Neuronal stem cell (in vitro differentiated cells): ENCODE measurements around the gene THOP1.
A peak's percentile ranks its signal among the peaks of the same experiment; 100 is the strongest.

Experiments used
- DNase-seq: peaks from one replicate; pipeline ENCODE4 v3.0.0-alpha.2; 2013; ENCODE audit warnings: low spot score
- H2AFZ ChIP-seq: one replicate; pipeline ENCODE4 v1.6.1; 2013; ENCODE audit warnings: mild to moderate bottlenecking, low read length, inconsistent platforms
- H2AK5ac ChIP-seq: 2 replicates; pipeline ENCODE4 v1.6.1; 2013; ENCODE audit warnings: low read depth, mild to moderate bottlenecking, inconsistent platforms, low read length, moderate library complexity, mixed read lengths
- H2BK120ac ChIP-seq: 2 replicates; pipeline ENCODE4 v1.6.1; 2013; ENCODE audit warnings: low read depth, mild to moderate bottlenecking, inconsistent platforms, low read length, moderate library complexity, mixed read lengths
- H2BK12ac ChIP-seq: one replicate; pipeline ENCODE4 v1.6.1; 2013; ENCODE audit warnings: low read length, inconsistent platforms
- H2BK15ac ChIP-seq: 2 replicates; pipeline ENCODE4 v1.6.1; 2013; ENCODE audit warnings: mild to moderate bottlenecking, low read length, inconsistent platforms, mixed read lengths
- H2BK5ac ChIP-seq: one replicate; pipeline ENCODE4 v1.6.1; 2013; ENCODE audit warnings: inconsistent platforms, mild to moderate bottlenecking, low read length, moderate library complexity
- H3K14ac ChIP-seq: one replicate; pipeline ENCODE4 v1.6.1; 2013; ENCODE audit warnings: low read length, inconsistent platforms
- H3K18ac ChIP-seq: 2 replicates; pipeline ENCODE4 v1.6.1; 2013; ENCODE audit warnings: low read length, inconsistent platforms
- H3K23ac ChIP-seq: 2 replicates; pipeline ENCODE4 v1.6.1; 2013; ENCODE audit warnings: low read depth, mild to moderate bottlenecking, mixed read lengths, low read length, inconsistent platforms; ENCODE audit not compliant: poor library complexity
- H3K27ac ChIP-seq: replicated peaks from 3 replicates; pipeline ENCODE4 v1.5.1; 2013; ENCODE audit warnings: low read length, inconsistent platforms
- H3K27me3 ChIP-seq, 3 experiments: 2 replicates each; pipeline ENCODE4 v1.6.1; 2013; ENCODE audit warnings: low read length in 3 of 3, mild to moderate bottlenecking in 2 of 3, inconsistent platforms in 1 of 3, low read depth in 1 of 3, mixed read lengths in 1 of 3, moderate library complexity in 1 of 3; ENCODE audit not compliant: control insufficient read depth in 3 of 3, insufficient read depth in 3 of 3
- H3K36me3 ChIP-seq, 2 donors: replicated peaks in 1 of 2; 2 replicates each; pipeline ENCODE4 v1.6.1; 2013; ENCODE audit warnings: low read length in 2 of 2; ENCODE audit not compliant: control insufficient read depth in 2 of 2, insufficient read depth in 2 of 2
- H3K4ac ChIP-seq: 2 replicates; pipeline ENCODE4 v1.6.1; 2013; ENCODE audit warnings: inconsistent platforms, mild to moderate bottlenecking, low read length, moderate library complexity
- H3K4me1 ChIP-seq, 2 donors: 1 replicate in 1 of 2; 2 replicates in 1 of 2; pipeline ENCODE4 v1.6.1; 2013; ENCODE audit warnings: low read length in 2 of 2, low read depth in 1 of 2; ENCODE audit not compliant: control insufficient read depth in 2 of 2, insufficient read depth in 1 of 2
- H3K4me2 ChIP-seq: one replicate; pipeline ENCODE4 v1.6.1; 2013; ENCODE audit warnings: mild to moderate bottlenecking, low read length, inconsistent platforms; ENCODE audit not compliant: insufficient read depth, poor library complexity, severe bottlenecking
- H3K4me3 ChIP-seq, 2 donors: 2 replicates each; pipeline ENCODE4 v1.5.1; 2013; ENCODE audit warnings: low read length in 2 of 2, mild to moderate bottlenecking in 2 of 2, inconsistent platforms in 1 of 2, moderate library complexity in 1 of 2
- H3K79me1 ChIP-seq: one replicate; pipeline ENCODE4 v1.6.1; 2013; ENCODE audit warnings: low read depth, mild to moderate bottlenecking, inconsistent platforms, low read length, moderate library complexity
- H3K9ac ChIP-seq: one replicate; pipeline ENCODE4 v1.6.1; 2013; ENCODE audit warnings: mild to moderate bottlenecking, low read depth, low read length, inconsistent platforms; ENCODE audit not compliant: poor library complexity
- H3K9me3 ChIP-seq, 2 donors: replicated peaks in 1 of 2; 2 replicates each; pipeline versions ENCODE3 to v1.6.1; 2013; ENCODE audit warnings: low read length in 2 of 2, mild to moderate bottlenecking in 2 of 2, inconsistent platforms in 1 of 2, low read depth in 1 of 2, mixed read lengths in 1 of 2, moderate library complexity in 1 of 2; ENCODE audit not compliant: control insufficient read depth in 2 of 2, insufficient read depth in 1 of 2
- H4K8ac ChIP-seq: one replicate; pipeline ENCODE4 v1.6.1; 2013; ENCODE audit warnings: low read depth, mild to moderate bottlenecking, inconsistent platforms, low read length, moderate library complexity
- H4K91ac ChIP-seq: one replicate; pipeline ENCODE4 v1.6.1; 2013; ENCODE audit warnings: low read length, low read depth, mild to moderate bottlenecking, inconsistent platforms; ENCODE audit not compliant: poor library complexity
- WGBS, 2 donors: extraction: QIAGEN DNeasy Blood & Tissue Kit; methylation state at CpG; one replicate each; pipeline ENCODE4 v1.1.7; 2013; ENCODE audit warnings: missing lambda C conversion rate in 2 of 2, mixed read lengths in 1 of 2; ENCODE audit not compliant: insufficient read length in 2 of 2, insufficient replicate concordance in 1 of 2; ENCODE audit errors: extremely low coverage in 2 of 2; 5-methylcytosine and 5-hydroxymethylcytosine counted together

THOP1 gene

GRCh38 chr19:2800506-2800905, 15.2 kb downstream of the THOP1 start:
- WGBS, 2 donors = no CpG with 5 or more reads among the region's 22 CpGs
- Histone ChIP-seq H3K4me2 (no peak overlapping the region), H3K14ac (no peak overlapping the region), H3K9me3 (no peaks in the 10 kb centered on the region), H2BK5ac (no peak overlapping the region), H3K27ac (no peak overlapping the region), H3K18ac (no peak overlapping the region), H2AK5ac (no peak overlapping the region), H4K91ac (no peak overlapping the region), H3K4me3 (no peak overlapping the region), H2BK15ac (no peak overlapping the region), H3K79me1 (peaks cover 25% of the 10 kb centered on the region), H3K9ac (peak overlapping the region; percentile 63), H3K23ac (no peak overlapping the region), H2BK120ac (no peak overlapping the region), H3K27me3 (no peaks in the 10 kb centered on the region), H3K4me1 (no peaks in the 10 kb centered on the region), H3K4ac (no peak overlapping the region), H2BK12ac (peak overlapping the region; percentile 46), H4K8ac (no peak overlapping the region), H3K36me3 (peaks cover 66 to 98% of the 10 kb centered on the region in 2 donors), H2AFZ (no peak overlapping the region)
- no peak for DNase-seq

- Histone ChIP-seq H2BK120ac (no peak overlapping the region), H4K8ac (no peak overlapping the region), H2BK15ac (no peak overlapping the region), H3K14ac (no peak overlapping the region), H3K4me3 (no peak overlapping the region), H3K36me3 (peaks cover 65 to 96% of the 10 kb centered on the region in 2 donors), H3K79me1 (peaks cover 24% of the 10 kb centered on the region), H3K23ac (no peak overlapping the region), H3K9ac (peak overlapping the region; percentile 2), H2AK5ac (no peak overlapping the region), H3K18ac (no peak overlapping the region), H3K27ac (no peak overlapping the region), H3K4me2 (no peak overlapping the region), H4K91ac (no peak overlapping the region), H3K9me3 (no peaks in the 10 kb centered on the region), H3K27me3 (no peaks in the 10 kb centered on the region), H2BK5ac (no peak overlapping the region), H2AFZ (no peak overlapping the region), H3K4me1 (no peaks in the 10 kb centered on the region), H3K4ac (no peak overlapping the region), H2BK12ac (no peak overlapping the region)
- WGBS, 2 donors = no CpG with 5 or more reads among the region's 17 CpGs
- DNase-seq = no peak
Measured at GRCh38 chr19:2802826-2803225, 17.5 kb downstream of the THOP1 start.

- no peak for DNase-seq
- peaks cover 24% of the 10 kb centered on the region for H3K79me1 ChIP-seq
- no peak overlapping the region for H2BK5ac ChIP-seq
- no peak overlapping the region for H3K14ac ChIP-seq
- H3K9me3 ChIP-seq = no peaks in the 10 kb centered on the region
- WGBS, 2 donors = no CpG with 5 or more reads among the region's 29 CpGs
- no peaks in the 10 kb centered on the region for H3K4me1 ChIP-seq
- H2BK15ac ChIP-seq = no peak overlapping the region
- H3K36me3 ChIP-seq = peaks cover 68 to 95% of the 10 kb centered on the region in 2 donors
- no peak overlapping the region for H3K18ac ChIP-seq
- no peak overlapping the region for H3K27ac ChIP-seq
- no peak overlapping the region for H4K8ac ChIP-seq
- no peak overlapping the region for H2BK120ac ChIP-seq
- no peak overlapping the region for H2AFZ ChIP-seq
- no peak overlapping the region for H4K91ac ChIP-seq
- H2AK5ac ChIP-seq = no peak overlapping the region
- H3K4me2 ChIP-seq = no peak overlapping the region
- H3K9ac ChIP-seq = no peak overlapping the region
- H3K27me3 ChIP-seq = no peaks in the 10 kb centered on the region
- no peak overlapping the region for H2BK12ac ChIP-seq
- no peak overlapping the region for H3K23ac ChIP-seq
- no peak overlapping the region for H3K4me3 ChIP-seq
- H3K4ac ChIP-seq = no peak overlapping the region
Measured at GRCh38 chr19:2803486-2804155, 18.3 kb downstream of the THOP1 start.

- Histone ChIP-seq H3K9me3 (no peaks in the 10 kb centered on the region), H3K14ac (no peak overlapping the region), H3K4me3 (no peak overlapping the region), H3K9ac (no peak overlapping the region), H3K4ac (no peak overlapping the region), H3K27ac (no peak overlapping the region), H3K18ac (no peak overlapping the region), H2AK5ac (no peak overlapping the region), H3K36me3 (peaks cover 71 to 95% of the 10 kb centered on the region in 2 donors), H4K8ac (no peak overlapping the region), H3K79me1 (peaks cover 24% of the 10 kb centered on the region), H3K4me2 (no peak overlapping the region), H2BK15ac (no peak overlapping the region), H2BK12ac (no peak overlapping the region), H3K4me1 (no peaks in the 10 kb centered on the region), H2AFZ (no peak overlapping the region), H4K91ac (no peak overlapping the region), H2BK5ac (no peak overlapping the region), H3K27me3 (no peaks in the 10 kb centered on the region), H2BK120ac (no peak overlapping the region), H3K23ac (no peak overlapping the region)
- no CpG with 5 or more reads among the region's 27 CpGs for WGBS, 2 donors
- no peak for DNase-seq
Measured at GRCh38 chr19:2804156-2805004, 19.1 kb downstream of the THOP1 start.
